Choroid plexus epithelial cell (primary cell): ENCODE measurements around the gene C1orf174.

Source experiments
- DNase-seq: peaks from one replicate; pipeline ENCODE4 v3.0.0-alpha.2; 2010; ENCODE audit warnings: low read depth
- H3K4me3 ChIP-seq: 2 replicates; pipeline ENCODE4 v1.5.1; 2011; ENCODE audit warnings: low read depth, mild to moderate bottlenecking, control low read depth, low read length, moderate library complexity
- TF ChIP-seq, protein P1 (sequence below): conservative IDR thresholded peaks from 2 replicates; pipeline ENCODE4 v1.5.1; 2011; ENCODE audit warnings: low read depth, mild to moderate bottlenecking, control low read depth, inconsistent platforms, low read length, moderate library complexity

The C1orf174 gene

GRCh38 chr1:3888301-3888700 lies 11.8 kb downstream of the C1orf174 start:
- no peak overlapping the region for H3K4me3 ChIP-seq
- TF ChIP-seq, protein P1, sequence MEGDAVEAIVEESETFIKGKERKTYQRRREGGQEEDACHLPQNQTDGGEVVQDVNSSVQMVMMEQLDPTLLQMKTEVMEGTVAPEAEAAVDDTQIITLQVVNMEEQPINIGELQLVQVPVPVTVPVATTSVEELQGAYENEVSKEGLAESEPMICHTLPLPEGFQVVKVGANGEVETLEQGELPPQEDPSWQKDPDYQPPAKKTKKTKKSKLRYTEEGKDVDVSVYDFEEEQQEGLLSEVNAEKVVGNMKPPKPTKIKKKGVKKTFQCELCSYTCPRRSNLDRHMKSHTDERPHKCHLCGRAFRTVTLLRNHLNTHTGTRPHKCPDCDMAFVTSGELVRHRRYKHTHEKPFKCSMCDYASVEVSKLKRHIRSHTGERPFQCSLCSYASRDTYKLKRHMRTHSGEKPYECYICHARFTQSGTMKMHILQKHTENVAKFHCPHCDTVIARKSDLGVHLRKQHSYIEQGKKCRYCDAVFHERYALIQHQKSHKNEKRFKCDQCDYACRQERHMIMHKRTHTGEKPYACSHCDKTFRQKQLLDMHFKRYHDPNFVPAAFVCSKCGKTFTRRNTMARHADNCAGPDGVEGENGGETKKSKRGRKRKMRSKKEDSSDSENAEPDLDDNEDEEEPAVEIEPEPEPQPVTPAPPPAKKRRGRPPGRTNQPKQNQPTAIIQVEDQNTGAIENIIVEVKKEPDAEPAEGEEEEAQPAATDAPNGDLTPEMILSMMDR, result no peak
- no peak for DNase-seq

DNA sequence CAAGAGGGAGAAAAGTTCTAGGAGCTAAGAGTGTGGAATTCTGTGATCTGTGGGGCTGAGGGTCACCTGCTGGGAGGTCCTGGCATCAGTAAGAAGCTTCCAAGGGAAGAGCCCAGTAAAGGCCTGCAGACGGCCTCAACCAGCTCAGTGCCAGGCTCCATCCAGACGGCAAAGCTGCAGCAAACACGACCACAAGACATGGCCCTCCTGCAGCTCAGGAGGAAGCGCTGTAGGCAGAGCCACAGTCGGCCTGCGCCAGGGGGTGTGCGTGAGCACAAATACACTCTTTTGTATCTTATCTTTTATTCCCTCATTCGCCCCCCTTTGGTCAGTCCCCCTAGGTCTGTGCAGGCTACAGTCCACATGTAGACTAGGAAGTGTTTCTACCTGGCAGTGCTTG lies 13.4 kb downstream of the C1orf174 start:
- no peak for DNase-seq
- H3K4me3 ChIP-seq, result no peak overlapping the region

GRCh38 chr1:3886106-3886670 lies 13.9 kb downstream of the C1orf174 start:
- no peak for DNase-seq
- TF ChIP-seq, protein P1, result no peak
- H3K4me3 ChIP-seq, result no peak overlapping the region

More for the DNA sequence above, 13.4 kb downstream of the C1orf174 start:
- TF ChIP-seq, protein P1, result no peak

DNA sequence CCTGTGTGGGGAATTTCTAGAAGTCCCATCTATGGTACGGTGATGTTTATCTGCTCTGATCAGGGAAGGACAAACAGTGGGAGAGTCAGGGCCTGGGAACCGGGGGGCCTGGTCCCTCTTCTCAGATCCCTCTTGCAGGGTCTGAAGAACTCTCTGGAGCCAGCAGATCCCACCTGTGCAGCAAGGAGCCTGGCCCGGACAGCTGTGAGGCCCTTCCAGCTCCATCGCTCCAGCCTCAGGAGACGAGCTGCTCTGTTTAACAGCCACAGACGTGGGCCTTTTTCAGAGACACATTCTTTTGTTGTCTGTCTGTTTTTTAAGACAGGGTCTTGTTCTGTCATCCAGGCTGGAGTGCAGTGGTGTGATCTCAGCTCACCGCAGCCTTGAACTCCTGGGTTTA lies 14.5 kb downstream of the C1orf174 start:
- no peak for DNase-seq
- H3K4me3 ChIP-seq, result no peak overlapping the region
- TF ChIP-seq, protein P1, result no peak

- no peak overlapping the region for H3K4me3 ChIP-seq
- DNase-seq, result no peak
- TF ChIP-seq, protein P1, result no peak
These were observed 15.1 kb downstream of the C1orf174 start for GRCh38 chr1:3884966-3885365.

DNA sequence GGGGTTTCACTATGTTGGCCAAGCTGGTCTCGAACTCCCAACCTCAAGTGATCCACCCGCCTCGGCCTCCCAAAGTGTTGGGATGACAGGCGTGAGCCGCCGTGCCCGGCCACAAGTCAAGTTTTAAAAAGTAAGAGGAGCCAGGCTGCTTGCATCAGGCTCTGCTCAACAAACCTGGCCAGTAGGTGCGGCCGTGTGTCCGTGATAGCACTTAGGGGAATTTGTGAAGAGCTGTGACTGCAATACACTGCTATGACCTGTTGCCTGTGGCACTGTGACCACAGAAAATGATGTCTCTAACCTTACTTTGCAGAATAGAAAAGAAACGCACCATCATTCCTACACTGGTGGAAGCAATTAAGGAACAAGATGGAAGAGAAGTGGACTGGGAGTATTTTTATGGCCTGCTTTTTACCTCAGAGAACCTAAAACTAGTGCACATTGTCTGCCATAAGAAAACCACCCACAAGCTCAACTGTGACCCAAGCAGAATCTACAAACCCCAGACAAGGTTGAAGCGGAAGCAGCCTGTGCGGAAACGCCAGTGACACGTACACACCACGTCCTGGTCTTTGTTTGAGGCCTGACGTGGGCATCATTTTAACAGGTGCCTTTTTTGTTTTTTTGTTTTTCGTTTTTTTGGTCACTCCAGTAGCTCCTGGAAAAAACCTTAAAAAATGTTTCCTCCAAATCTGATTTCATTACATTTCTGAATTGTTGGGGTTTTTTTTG lies 16.7 kb downstream of the C1orf174 start:
- no peak overlapping the region for H3K4me3 ChIP-seq
- TF ChIP-seq, protein P1, result no peak
- no peak for DNase-seq

DNA sequence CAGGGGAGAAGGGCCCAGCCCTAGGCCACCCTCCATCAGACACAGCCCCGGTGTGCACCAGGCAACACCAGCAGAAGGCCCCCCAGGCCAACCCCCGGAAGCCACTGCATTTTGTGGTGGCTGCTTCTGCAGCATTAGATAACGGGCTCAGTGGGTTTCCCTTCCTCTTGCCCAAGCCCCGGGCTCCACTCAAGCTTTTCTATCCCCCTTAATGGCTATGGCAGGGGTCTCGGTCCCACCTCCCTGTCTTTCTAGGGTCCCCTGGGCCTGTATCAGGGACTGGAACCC lies 18.9 kb downstream of the C1orf174 start:
- TF ChIP-seq, protein P1, result no peak
- no peak overlapping the region for H3K4me3 ChIP-seq
- no peak for DNase-seq
